Left lung (tissue), 10 donors: ENCODE data around the gene NMNAT2. TPM values are rescaled to one million over a fixed set of nuclear protein-coding genes. Genes with fewer than 3 reads are reported as not detected.

ENCODE experiments used
- ATAC-seq: fragments of 200-7000 bp; cut with Tn5 transposase; one replicate; pipeline ENCODE4 v1.9.1; 2020; ENCODE audit warnings: moderate library complexity
- DNase-seq, 4 donors: peaks; one replicate each; pipeline ENCODE4 v3.0.0-alpha.2; 2013 to 2020
- H3K27ac ChIP-seq, 2 donors: fragments of 200-600 bp; sonication (generic) in 1 of 2; one replicate each; pipeline versions ENCODE4 v1.5.0 to v1.8.0; 2020 to 2021
- H3K27me3 ChIP-seq, 2 donors: fragments of 200-600 bp; sonication (generic) in 1 of 2; one replicate each; pipeline versions ENCODE4 v1.5.0 to v1.8.0; 2020 to 2021
- H3K36me3 ChIP-seq, 2 donors: fragments of 200-600 bp; sonication (generic) in 1 of 2; one replicate each; pipeline versions ENCODE4 v1.5.0 to v1.8.0; 2020 to 2021
- H3K4me1 ChIP-seq, 2 donors: fragments of 200-600 bp; one replicate each; pipeline ENCODE4 v1.8.0; 2021
- H3K4me3 ChIP-seq, 2 donors: fragments of 200-600 bp; sonication (generic) in 1 of 2; one replicate each; pipeline versions ENCODE4 v1.5.0 to v1.8.0; 2020 to 2021; ENCODE audit warnings: mild to moderate bottlenecking in 1 of 2
- H3K9me3 ChIP-seq, 2 donors: fragments of 200-600 bp; sonication (generic) in 1 of 2; one replicate each; pipeline versions ENCODE4 v1.5.0 to v1.8.0; 2020 to 2021
- intact Hi-C, 2 donors: fragments of 100-400 bp; cut with DNase I; formaldehyde crosslinking; loops; one replicate each; pipeline versions ENCODE4 v1.11.2 to v1.14.2; 2022
- polyA plus RNA-seq, 6 donors: library from polyadenylated mRNA; unstranded; fragments of 120-200 nt; gene quantifications; one replicate each; pipeline ENCODE4 v1.2.1, GENCODE V29; 2013; ENCODE audit not compliant: insufficient read length in 6 of 6
- total RNA-seq, 2 donors: library from RNA; stranded (reverse); fragmentation: NEBNext Ultra II Directional; extraction: Animal tissue kit (Norgen Biotek cat#: 25700); gene quantifications; one replicate each; pipeline ENCODE4 v1.2.1, GENCODE V29; 2021
- TF ChIP-seq, protein P1 (sequence below), 2 donors: fragments of 200-600 bp; sonication (generic) in 1 of 2; IDR thresholded peaks; one replicate each; pipeline versions ENCODE4 v1.5.0 to v1.8.0; 2021; ENCODE audit warnings: antibody characterized with exemption in 2 of 2
- donor health status: DM: no; HTN: yes; CAD: no.
- donor health status: DM: no; HTN: no; CAD: no.

Gene NMNAT2
- total and polyA plus RNA-seq, 8 donors, result 1.1 to 2.9 (median 1.5) TPM

DNA sequence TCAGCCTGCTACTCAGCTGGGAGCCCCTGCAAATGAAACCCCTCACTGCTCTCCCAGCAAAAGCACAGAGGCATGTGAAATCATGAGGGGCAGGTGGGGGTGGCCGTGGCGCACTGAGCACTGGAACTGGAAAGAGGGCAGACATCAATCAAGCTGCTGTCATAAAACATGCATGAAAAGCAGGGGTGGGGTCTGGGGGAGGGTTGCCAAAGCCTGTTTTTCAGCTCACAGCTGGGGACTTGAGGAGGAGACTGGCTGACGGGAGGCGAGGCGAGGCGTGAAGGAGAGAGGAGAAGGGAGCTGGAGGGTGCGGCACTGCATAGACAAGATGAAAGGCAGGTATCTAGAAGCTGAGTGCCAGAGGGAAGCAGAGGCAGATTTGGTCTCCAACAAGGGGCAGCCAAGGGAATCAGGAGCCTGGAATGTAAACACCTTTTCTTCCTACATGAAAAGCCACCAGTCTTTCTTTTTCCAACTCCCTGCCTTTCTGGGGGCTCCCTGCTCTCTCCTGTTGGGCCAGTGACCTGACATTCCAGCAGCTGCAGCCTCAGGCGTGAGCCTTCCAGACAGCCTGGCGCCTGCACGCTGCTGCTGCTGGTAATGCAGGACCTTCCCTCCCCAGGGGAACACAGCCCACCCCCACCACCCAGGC is 87.0 kb downstream of the NMNAT2 start:
- Histone ChIP-seq H3K9me3 (no peaks in the 10 kb centered on the region), H3K4me3 (no peak overlapping the region), H3K27ac (no peak overlapping the region), H3K27me3 (peaks cover 0 to 38% of the 10 kb centered on the region in 2 donors), H3K4me1 (no peaks in the 10 kb centered on the region), H3K36me3 (no peaks in the 10 kb centered on the region)
- intact Hi-C loops, result no loop called here
- ATAC-seq (no peak), DNase-seq (no peak)
- TF ChIP-seq, protein P1, sequence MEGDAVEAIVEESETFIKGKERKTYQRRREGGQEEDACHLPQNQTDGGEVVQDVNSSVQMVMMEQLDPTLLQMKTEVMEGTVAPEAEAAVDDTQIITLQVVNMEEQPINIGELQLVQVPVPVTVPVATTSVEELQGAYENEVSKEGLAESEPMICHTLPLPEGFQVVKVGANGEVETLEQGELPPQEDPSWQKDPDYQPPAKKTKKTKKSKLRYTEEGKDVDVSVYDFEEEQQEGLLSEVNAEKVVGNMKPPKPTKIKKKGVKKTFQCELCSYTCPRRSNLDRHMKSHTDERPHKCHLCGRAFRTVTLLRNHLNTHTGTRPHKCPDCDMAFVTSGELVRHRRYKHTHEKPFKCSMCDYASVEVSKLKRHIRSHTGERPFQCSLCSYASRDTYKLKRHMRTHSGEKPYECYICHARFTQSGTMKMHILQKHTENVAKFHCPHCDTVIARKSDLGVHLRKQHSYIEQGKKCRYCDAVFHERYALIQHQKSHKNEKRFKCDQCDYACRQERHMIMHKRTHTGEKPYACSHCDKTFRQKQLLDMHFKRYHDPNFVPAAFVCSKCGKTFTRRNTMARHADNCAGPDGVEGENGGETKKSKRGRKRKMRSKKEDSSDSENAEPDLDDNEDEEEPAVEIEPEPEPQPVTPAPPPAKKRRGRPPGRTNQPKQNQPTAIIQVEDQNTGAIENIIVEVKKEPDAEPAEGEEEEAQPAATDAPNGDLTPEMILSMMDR (IDR thresholded peaks at IDR 0.05), result no peak

DNA sequence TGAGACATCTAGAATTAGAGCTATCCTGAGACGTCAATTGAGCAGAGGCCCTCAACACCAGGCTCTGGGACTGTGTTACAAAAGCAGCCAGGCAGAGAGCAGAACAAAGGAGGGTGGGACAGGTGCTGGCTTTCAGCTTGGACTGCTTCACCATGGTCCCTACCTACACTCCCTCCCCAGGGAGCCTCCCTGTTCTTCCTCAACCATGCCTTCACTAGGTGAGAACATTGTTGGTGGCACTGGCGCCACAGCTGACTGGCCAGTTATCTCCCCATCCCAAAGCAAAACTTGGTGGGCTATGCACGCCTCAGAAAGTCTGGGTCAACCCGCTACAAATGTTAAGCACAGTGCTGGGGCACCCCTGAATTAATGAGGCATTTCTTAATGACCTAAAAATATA is 87.8 kb downstream of the NMNAT2 start:
- ATAC-seq, result no peak
- DNase-seq, result no peak
- Histone ChIP-seq H3K4me3 (no peak overlapping the region), H3K27me3 (peaks cover 0 to 38% of the 10 kb centered on the region in 2 donors), H3K36me3 (no peaks in the 10 kb centered on the region), H3K9me3 (no peaks in the 10 kb centered on the region), H3K4me1 (no peaks in the 10 kb centered on the region), H3K27ac (no peak overlapping the region)
- TF ChIP-seq, protein P1 (IDR thresholded peaks at IDR 0.05), result no peak
- intact Hi-C loops, result no loop called here

DNA sequence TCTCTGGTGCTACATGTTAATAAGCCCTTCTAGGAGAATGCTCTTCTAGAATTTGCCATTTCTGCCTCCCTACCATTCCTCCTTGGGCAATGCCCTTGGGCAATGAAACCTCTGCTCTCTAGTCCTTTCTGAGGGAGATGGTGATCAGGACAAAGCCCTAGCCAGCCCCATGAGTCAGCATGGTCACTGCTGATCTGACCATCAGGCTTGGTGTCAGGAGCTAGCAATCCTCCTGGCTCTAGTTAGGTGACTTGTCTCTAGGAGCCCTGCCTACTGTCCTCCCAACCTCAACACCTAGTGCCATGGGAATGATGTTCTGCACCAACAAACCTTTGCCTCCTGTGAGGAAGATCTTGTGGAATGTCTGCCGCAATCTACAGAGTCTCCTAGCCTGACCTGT is 89.8 kb downstream of the NMNAT2 start:
- no peak for ATAC-seq
- Histone ChIP-seq H3K4me3 (no peak overlapping the region), H3K27ac (no peak overlapping the region), H3K4me1 (no peaks in the 10 kb centered on the region), H3K27me3 (peaks cover 0 to 38% of the 10 kb centered on the region in 2 donors), H3K36me3 (no peaks in the 10 kb centered on the region), H3K9me3 (no peaks in the 10 kb centered on the region)
- intact Hi-C loops, result no loop called here
- no peak for DNase-seq
- TF ChIP-seq, protein P1 (IDR thresholded peaks at IDR 0.05), result no peak

DNA sequence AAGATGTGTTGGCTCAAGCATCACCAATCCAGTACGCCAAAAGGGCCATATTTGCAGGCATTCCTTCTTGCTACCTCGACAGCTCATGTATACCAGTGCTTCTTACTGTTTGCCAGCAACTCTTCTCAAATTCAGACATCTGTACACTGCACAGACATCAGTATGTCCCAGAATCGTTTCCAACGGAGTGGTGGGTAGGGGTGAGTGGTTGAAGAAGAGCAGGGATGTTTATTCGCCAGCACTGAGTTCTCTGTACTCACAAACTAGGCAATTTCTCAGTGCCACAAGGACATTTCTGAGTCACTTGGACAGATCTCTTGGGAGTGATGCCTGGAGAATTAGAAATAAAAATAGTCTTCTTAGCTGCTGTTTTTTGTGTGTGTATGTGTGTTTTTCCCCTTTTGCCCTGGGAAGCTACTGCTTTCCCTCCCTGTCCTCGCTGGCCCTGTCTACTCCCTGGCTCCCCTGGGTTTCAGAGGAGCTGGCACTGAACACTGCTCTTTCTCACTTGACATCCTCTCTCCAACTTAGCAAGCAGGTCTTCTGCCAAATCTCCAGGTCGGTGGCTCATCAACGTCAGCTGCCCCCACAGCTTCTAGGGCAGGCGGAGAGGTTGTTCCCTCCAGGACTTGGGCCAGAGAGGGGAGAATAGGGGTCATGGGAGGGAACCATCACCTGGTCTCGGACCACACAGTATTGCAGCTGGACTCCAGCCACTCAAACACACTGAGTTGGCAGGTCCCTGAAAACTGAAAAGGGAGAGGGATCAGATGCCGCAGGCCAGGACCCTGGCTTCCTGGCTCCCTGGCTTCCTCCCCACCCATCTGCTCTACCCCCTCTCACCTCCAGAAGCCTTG is 90.5 kb downstream of the NMNAT2 start:
- Histone ChIP-seq H3K27ac (no peak overlapping the region), H3K36me3 (no peaks in the 10 kb centered on the region), H3K4me1 (no peaks in the 10 kb centered on the region), H3K9me3 (no peaks in the 10 kb centered on the region), H3K4me3 (no peak overlapping the region), H3K27me3 (peaks cover 0 to 38% of the 10 kb centered on the region in 2 donors)
- no peak for ATAC-seq
- TF ChIP-seq, protein P1 (IDR thresholded peaks at IDR 0.05), result no peak
- intact Hi-C loops, result no loop called here
- no peak for DNase-seq
